Stimulated activated CD8-positive, alpha-beta memory T cell treated with anti-CD3 and anti-CD28 coated beads, Interleukin-15, amount 100 ng/mL, for 4 hours (primary cell): ENCODE results near the gene TFF3.

Source experiments
- DNase-seq, 2 donors: peaks; one replicate each; pipeline ENCODE4 v3.0.0-alpha.2; 2020; ENCODE audit warnings: low read depth in 2 of 2

Gene TFF3

DNA sequence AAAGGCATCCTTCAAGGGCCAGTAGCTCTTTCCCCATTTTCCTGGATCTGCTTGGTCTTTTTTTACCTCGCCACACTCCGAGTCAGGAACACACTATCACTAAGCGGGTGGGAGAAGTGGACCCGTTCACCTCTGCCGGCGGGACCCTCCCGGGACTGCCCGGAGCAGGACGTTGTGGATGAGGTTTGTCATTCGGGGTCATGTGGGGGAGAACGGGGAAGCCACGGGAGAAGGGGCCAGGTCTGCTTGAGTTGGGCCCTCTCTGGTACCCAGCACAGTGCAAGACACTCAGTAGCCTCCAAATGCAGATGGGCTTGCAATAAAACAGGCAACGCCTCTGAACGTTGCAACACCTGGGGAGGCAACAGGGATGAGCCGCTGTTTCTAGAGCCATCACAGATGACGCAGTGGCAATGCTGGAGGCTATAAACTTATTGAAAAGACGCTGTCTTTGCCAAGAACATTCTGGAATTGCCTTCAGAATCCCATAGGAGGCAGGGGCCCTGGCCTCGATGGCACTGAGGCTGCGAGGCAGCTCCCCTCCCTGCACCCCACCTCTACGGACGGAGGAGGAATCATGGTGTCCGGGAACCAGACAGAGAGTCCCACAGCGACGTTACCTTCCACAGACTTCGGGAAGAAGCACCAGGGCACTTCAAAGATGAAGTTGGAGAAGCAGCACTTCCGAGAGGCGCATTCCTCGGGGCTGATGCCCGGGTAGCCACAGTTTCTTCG lies 31.8 kb upstream of the TFF3 start:
- no peak for DNase-seq

DNA sequence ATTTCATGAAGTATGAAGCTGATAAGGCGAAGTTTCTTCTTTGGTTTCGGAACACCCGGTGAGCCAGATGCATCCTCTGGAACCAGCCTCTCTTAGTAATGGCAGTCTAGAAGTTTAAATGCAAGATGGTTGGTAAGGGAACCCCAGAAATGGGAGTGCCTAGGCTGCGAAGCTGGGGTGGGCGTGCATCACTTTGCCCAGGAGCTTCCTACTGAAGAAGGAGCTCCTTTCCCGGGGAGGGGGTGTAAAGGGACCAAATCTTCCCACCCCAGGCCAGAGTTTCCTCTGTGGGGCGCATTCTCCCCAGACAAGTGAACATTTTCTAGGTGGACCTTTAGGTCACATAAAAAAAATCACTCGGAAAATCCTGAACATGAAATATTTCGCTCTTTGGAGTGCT lies 31.2 kb upstream of the TFF3 start:
- DNase-seq = no peak

DNA sequence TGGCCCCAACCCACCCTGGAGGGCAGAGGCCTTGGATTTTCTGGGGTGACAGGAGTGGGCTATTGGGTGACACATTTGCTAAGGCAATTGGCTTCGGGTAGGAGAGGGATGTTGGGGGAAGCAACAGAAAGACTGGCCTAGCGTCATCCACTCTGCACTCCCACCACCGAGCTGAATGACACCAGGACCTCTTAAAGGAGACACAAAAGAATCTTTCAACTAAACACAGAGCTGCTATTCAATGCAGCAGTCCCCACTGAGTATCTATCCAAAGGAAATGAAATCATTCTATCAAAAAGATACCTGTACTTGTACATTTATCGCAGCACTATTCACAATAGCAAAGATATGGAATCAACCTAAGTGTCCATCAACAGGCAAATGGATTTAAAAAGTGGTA lies 29.4 kb upstream of the TFF3 start:
- no peak for DNase-seq

DNA sequence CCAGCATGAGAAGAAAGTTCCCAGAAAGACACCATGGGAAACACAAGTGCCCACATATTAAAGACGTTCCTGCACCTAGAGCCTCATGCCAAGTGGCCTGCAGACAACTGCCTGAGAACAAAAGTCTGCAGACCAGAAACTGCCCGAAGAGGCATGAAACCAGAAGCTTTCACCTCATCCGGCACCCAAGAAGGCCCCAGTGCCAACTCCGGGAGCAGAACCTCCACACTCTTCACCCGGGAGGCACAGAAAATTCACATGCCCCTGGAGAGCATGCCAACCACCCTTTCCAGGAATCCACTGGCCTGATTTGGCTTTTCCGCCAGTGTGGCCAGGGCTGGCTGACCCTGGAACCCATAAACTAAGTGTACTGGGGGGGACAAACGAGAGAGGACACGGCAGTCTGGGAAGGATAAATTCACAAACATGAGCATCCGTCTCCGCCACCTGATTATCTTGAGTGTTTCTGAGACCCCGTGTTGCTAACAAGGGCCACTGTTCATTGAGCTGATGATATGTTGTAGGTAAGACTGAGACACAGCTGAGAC lies 28.8 kb upstream of the TFF3 start:
- no peak for DNase-seq

DNA sequence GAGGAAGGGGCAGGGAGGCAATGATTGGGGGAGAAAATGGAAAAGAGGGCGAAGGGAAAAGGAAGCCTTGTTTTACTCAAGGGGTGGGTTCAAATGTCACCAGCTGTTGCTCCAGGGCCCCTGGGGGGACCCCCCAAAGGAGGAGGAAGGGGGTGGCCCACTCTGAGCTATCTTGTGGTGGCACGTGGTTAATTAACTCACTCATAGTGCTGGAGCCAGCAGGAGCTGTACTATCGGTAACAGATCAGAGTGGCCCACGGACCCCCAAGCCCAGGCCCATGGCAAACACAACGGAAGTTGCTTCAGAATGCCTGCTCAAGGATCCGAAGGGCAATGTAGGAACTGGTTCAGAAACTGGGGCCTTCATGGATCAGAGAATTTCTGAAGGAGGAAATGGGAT lies 28.3 kb upstream of the TFF3 start:
- no peak for DNase-seq

DNA sequence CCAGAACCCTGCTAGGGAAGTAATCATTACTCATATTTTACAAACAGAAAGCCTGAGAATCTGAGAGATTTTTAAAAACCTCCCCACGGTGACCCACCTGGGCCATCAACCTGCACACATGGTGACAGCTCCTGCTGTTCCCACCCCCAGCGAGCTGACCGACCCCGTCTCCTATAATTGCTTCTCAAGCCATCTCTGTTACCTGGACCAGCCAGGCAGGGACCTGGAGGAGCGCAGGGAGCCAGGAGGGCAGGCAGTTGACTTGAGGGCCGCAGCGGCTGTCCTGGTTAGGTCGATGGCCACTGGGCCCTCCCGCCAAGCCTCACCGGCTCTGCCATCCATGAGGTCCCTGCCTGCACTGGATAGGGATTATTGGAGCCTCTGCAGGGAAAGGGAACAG lies 27.9 kb upstream of the TFF3 start:
- DNase-seq = no peak

DNA sequence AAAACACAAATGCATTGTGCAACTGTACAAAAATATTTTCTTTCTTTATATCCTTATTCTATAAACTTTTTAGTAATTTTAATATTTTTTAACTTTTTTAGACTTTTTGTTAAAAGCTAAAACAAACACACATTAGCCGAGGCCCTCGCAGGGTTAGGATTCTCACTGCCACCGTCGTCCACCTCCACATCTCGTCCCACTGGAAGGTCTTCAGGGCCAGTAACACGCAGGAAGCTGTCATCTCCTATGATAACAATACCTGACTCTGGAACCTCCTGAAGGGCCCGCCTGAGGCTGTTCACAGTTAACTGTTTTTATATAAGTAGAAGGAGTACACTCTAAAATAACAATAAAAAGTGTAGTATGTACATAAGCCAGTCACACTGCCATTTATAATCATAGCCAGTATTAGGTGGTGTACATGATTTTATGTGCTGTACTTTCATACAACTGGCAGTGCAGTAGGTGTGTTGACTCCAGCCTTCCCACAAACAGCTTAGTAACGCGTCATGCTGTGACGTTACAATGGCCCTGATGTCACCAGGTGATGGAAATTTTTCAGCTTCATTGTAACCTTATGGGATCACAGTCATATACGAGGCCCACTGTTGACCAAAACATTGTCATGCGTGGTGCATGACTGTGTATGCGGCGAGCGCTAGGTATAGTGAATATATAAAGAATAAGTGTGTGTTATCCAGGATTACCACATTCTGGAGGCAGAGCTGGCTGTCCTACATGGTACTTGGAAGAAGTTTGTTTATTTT lies 26.8 kb upstream of the TFF3 start:
- no peak for DNase-seq

DNA sequence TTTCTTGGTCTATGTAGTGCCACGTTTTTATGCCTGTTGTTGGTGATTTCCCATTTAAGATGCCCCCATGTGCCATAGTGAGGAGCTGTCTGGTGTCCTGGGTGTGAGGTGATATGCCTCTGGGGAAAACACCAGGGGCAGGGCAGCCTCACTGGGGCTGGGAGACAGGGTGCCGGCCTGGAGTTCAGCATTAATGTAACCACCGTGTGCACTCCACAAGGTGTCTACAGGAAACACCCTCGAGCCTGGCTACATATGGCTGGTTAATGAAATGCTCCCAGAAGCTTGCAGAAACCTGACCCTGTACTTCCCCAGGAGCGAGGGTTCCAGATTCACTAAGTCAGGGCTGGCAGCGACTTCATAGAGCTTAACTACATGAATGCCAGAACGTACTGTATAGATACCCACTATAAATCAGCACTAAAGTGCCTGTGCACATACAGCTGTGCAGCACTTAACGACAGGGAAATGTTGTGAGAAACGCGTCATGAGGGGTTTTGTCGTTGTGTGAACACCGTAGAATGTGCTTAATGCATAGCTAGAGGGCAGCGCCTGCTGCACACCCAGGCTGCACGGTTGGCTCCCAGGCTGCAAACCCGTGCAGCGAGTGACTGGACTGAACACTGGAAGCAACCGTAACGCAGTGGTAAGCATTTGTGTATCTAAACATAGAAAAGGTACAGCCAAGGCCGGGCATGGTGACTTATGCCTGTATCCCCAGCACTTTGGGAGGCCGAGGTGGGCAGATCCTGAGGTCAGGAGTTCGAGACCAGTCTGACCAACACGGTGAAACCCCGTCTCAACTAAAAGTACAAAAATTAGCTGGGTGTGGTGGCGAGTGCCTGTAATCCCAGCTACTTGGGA lies 25.2 kb upstream of the TFF3 start:
- DNase-seq = no peak

DNA sequence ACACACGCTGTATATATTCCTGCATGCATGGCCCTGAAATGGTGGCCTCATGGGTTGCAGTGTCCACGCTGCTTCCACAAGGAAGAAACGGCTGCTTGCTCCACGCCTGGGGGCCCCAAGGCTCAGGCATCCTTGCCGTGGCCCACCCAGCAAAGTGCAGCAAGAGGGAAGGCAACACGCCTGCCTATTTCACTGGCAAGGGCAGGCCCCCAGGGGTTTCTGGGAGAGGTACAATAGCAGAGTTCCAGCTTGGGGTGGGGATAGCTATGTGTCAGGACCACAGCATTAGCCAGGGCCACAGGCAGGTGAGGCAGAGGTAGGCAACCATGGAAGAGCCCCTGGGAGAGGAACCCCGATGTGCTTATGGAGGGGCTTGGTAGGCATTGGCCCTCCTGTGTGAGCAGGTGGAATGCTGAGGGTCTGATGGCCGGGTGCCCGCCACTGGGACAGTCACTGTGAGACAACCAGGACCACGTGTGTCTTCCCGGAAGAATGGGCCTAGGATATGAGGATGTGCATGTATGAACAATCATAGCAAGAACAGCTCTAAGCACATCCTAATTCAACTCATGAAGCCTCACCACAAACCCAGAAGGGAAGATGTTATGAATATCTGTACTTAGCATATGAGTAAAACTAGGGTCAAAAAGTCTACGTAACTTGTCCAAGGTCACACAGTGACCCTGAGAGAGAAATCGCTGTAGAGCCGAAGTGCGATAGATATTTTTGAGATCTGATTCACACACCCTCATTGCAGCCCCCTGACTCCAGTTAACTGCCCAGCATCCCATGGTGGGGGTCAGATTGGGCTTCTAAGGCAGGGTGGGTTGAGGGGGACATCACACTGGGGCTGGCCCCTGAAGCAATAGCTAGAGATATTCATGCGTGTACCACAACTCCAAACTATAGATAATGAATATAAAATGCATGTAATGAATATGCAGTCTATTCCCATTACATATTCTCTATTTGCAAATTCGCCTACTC lies 23.8 kb upstream of the TFF3 start:
- DNase-seq = no peak

DNA sequence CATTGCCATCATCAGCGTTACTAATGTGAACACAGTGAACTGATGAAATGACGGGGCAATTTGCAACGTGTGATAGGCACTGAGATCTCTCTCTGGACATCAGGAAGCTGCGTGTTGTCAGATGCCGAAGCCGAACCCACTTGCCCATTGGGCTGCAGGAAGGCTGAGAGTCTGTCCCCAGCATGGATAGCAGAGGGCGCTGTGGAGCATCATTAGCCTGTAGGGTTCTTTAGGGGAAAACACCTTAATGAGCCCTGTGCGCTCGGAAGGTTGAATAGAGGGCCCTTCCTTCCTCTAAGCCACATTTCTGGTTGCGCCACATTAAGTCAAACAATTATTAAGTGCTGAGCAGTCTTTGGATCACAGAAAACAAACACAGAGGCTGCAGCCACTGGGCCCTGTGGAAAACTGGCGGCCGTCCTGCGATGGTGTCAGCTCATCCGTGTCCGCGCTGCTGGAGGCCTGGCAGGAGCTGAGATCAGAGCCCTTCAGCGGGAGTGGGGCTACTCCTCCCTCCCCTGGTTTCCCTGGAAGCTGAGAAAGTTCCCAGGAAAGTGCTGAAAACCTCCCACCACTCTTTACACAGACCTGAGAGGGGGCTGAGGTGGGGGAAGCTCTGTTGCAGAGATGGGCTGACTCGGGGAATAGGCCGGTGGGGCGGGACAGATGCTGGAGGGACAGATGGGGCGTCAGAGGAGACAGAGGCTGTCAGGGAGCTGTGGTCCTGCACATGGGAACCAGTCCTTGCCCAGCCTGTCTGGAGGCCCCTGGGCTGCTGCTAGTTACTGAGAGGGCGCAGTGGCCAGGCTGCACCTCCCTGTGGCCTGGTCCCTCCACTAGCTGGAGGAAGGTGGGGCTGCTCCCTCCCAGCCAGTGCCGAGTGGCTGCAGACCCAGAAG lies 22.9 kb upstream of the TFF3 start:
- DNase-seq = peak; percentile 46 to 68

DNA sequence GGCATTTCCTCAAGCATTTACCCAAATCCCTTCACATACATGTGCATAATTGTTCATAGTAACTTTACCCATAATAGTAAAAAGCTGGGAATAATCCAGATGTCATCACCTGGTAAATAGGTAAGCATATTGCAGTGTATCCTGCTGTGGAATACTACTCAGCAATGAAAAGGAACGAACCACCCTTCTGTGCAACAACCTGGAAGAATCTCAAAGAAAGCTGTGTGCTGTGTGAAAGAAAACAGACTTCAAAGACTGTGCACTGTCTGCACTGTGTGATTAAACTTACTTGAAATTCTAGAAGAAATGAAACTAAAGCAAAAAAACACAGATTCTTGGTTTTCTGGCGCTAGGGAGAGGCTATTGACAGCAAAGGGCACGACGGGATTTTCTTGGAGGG lies 22.1 kb upstream of the TFF3 start:
- no peak for DNase-seq

DNA sequence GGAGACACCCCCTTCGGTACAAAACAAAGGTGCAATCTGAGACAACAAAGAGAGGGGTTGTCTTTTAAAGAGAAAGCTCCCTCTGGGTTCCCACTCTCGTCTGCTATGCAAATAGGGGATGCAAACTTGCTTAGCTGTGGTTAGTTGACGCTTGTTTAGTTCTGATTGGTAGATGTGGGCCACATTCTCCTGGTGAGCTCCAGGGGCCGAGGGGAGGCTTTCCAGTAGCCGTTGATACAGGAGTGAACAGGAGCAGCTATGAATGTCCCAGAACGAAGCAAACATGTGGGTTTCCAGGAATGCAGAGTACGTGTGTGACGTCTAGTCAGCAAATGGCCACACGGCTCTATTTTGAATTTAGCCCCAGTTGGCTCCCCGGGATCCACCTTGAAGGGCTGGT lies 20.8 kb upstream of the TFF3 start:
- DNase-seq = no peak

DNA sequence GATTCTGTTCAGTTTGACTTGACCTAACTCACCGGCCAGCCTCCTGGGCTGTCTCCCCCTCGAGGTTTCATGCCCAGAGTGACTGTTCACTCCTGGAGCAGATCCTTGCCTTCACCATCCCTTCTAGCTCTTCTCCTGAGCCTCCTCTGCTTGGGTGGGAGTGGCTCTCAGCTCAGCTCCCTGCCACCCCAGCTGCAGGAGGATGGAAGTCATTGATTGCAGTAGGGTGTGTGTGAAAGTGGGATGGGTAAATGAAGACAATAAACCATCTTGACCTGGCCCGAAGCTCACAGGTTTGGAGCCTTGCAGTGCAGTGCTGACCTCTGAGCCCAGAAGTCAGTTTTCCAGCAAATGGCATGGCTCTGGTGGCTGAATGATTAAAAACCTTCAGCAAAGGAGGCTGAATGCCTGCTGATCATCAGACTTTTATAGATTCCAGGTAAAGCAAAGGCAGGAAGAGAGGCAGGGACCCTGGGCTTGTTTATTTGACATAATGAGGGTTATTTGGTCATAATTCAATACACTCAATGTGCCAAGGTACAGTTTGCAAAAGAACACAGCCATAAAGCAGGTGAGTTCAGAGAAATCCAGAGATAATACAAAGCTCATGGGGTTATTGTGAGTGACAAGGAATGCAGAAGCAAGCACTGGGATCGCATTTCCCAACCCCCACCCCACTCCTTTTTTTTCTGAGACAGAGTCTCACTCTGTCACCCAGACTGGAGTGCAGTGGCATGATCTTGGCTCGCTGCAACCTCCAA lies 17.5 kb upstream of the TFF3 start:
- no peak for DNase-seq

DNA sequence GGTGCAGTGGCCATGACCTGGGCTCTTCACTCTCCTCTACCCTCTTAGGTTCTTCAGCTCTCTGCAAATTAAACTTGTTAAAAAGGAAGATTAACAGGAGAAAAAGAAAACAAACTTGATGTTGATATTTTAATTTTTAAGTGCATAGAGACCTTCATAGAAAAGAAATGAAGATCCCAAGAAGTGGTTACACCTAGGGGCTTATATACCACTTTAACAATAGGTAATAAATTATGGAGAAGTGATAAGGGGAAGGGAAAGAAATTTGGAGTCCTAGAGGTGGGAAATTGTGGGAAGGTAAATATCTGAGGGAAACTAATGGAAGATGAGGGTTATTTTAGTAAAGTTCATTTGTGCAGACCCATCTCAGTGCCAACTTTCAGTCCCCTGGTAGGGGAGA lies 16.5 kb upstream of the TFF3 start:
- no peak for DNase-seq

DNA sequence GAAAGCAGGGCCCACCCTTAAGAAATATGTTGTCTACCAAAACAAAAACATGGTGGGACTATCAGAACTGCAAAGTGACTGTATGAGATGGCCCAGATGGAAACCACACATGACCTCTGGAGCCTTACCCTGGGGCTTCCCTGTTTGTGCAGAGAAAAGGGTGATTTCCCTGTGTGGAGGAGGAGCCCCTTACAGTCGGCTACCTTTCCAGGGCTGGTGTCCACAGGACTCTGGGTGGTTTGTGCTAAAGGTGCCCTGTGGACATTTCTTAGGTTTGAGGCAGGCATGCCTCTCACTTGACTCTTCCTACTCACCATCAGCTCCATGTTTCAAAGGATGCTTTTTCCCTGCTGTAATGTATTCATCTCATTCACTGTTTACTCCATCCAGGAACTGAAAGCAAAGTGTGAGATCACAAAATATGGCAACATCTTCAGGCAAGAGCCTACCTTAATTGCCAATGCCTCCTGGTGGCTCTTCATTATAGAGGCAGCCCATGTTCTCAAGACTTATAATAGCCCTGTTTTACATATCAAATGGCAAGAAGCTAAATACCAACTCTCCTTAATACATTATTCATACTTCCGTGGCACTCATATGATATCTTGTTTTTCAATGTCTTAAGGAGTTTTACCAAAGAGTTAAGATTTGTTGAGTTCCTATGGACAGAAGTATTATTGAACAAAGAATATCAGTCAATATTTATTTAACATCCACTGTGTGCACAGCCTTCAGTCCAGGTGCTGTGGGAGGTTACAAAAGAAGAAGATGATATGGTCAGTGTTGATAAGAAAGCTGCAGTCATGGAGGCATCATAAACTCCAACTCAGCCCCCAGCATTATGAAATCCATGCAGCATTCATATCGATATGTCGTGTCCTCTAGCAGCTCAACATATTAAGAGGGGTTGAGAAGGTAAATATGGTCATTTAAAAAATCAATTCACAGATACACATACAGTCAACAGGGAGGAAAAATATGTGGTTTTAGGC lies 15.5 kb upstream of the TFF3 start:
- no peak for DNase-seq

DNA sequence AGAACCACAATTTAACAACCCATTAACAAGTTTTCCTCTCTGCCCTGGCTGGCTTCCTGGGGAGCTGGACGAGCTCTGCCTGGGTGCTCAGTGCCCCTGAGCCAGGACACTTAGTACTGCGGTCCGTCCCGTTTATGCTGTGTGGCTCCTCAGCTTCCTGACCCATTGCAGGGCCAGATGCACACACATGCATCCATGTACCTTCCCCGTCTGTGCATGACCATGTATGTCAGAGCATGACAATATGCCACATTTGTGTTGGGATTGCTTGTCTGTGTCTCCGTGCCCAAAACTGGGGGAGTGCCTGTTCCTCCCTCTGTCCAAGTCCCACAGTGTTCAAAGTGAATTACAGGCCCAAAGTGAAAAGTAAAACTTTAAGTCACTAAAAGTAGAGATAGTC lies 9.7 kb upstream of the TFF3 start:
- no peak for DNase-seq

DNA sequence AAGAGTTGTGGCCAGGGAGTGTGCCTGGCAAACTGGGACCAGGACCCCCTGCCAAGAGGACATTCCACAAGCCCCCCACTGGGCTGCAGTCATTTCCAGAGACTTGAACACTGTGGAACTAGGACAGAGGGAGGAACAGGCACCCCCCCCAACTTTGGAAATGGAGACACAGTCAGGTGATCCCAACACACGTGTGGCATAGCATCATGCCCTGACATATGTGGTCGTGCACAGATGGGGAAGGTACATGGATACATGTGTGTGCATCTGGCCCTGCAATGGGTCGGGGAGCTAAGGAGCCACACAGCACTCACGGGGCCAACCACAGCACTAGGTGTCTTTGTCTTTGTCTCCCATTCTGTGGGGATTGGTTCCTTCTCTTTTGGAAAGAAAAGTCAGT lies 6.6 kb upstream of the TFF3 start:
- DNase-seq = no peak

DNA sequence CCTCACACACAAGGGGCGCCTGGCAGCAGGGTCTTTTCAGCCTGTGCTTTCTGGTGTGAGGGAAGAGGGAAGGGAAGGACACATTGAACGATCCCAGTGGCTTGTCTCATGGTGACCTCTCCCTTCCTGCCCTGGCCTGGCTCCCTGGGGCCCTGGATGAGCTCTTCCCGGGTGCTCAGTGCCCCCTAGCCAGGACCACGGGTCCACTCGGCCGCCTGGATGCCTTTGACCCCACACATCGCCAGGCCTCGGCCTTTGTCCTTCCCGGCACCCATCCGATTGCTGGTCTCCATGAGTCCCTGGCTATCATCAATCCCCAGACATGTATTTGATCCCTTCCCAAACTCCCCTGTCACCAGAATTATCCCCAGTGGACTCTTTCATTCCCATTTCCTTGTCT lies 6.0 kb upstream of the TFF3 start:
- no peak for DNase-seq
